IPS DF 4.7 (cell line): ENCODE data around the gene TMC6.
A peak's percentile ranks its signal among the peaks of the same experiment; 100 is the strongest.
"Not testable (repeated sequence)": the region's sequence is repeated elsewhere in the genome, so short reads cannot be mapped to it uniquely, and the experiment has no call there.

Experiments
- DNase-seq: peaks from one replicate; pipeline ENCODE4 v3.0.0-alpha.2; 2013; ENCODE audit warnings: low spot score; ENCODE audit errors: extremely low read depth

The TMC6 gene

DNA sequence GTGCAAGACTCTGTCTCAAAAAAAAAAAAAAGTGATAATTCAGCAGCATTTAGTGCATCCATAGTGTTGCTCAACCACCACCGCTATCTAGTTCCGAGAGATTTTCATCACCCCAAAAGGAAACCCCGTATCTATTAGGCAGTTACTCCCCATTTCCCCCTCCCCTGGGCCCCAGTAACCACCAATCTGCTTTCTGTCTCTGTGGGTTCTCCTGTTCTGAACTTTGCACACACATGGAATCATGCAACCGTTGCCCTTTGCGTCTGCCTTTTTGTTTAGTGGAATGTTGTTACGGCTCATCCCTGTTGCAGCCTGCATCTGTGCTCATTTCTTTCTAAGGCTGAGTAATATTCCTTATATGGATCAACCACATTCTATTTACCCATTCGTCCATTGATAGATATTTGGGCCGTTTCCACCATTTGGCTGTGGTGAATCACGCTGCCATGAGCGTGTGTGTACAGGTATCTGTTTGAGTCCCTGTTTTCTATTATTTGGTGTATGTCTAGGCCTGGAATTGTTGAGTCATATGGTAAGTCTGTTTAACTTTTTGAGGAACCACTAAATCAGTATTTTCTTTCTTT is 31.1 kb upstream of the TMC6 start:
- no peak for DNase-seq

DNA sequence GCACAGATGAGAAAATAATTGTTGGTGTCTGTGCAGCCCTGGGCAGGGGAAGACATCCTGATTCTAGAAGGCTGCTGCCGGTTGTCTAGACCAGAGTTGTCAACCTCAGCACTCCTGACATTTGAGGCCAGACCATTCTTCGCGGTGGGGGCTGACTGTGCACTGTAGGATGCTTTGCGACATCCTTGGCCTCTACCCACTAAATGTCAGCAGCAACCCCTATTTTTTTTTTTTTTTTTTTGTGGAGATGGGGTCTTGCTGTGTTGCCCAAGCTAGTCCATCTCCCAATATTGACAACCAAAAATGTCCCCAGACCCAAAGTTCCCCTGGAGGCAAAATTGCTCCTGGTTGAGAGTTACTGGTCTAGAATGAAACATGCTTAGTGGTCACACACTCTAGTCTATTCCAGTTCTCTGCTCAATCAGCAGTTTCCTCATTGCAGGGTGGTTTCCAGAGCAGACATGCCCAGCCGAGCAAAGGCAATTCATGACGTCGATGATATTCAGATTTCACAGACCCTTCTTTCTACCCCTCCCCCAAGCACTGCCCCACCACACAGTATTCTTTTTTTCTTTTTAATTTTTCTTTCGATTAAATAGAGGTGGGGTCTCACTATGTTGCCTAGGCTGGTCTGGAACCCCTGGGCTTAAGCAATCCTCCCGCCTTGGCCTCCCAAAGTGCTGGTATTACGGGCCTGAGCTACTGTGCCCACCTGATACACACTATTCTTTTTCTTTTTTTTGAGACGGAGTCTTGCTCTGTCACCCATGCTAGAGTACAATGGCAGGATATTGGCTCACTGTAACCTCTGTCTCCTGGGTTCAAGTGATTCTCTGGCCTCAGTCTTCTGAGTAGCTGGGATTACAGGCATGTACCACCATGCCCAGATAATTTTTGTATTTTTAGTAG is 26.6 kb upstream of the TMC6 start:
- no peak for DNase-seq

DNA sequence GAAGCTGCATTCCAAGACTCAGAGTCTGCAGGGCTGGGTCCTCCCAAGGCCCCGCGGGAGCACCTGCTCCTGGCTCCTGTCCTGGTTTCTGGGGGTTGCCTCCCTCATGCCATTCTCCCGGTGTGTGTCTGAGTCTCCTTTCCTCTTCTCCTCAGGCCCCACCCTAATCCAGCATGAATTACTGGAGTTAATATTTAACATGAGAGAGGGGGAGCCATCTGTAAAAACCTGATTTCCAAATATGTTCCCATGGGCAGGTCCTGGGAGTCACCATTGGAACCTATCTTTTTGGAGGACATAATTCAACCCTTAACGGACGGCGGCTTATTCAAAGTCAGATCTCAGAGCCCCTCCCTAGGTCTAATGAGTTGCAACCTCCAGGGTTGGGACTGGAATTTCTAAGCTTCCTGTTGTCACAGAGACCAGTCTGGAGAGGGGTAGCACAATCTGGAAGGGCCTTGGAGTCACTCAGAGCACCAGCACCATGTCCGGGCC is 23.0 kb upstream of the TMC6 start:
- DNase-seq, result no peak

DNA sequence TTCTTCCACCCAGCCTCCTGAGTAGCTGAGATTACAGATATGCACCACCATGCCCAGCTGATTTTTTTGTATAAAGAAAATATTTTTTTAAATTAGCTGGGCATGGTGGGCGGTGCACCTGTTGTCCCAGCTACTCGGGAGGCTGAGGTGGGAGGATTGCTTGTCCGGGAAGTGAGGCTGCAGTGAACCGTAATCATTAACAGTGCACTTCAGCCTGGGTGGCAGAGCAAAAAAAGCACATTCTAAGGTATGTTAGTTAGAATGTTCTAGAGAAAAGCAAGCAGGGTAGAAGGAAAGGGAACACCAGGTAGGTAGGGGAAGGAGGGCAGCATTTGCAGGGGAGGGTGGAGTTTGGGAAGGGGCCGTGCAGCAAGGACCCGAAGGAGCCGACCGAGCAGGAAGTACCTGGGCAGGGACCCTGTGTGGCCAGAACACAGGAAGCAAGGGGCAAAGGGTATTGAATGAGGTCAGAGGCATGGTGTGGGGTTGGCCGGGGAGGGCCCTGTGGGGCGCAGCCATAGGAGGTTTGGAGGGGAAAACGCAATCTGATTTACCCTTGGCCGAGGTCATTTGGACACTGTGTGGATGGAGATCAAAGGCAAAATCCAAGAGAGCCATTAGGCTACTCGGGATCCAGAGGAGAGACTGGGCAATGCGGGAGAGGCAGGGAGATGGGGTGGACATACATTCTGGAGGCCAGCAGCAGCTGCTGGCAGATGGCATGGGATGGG is 19.9 kb upstream of the TMC6 start:
- DNase-seq, result no peak

DNA sequence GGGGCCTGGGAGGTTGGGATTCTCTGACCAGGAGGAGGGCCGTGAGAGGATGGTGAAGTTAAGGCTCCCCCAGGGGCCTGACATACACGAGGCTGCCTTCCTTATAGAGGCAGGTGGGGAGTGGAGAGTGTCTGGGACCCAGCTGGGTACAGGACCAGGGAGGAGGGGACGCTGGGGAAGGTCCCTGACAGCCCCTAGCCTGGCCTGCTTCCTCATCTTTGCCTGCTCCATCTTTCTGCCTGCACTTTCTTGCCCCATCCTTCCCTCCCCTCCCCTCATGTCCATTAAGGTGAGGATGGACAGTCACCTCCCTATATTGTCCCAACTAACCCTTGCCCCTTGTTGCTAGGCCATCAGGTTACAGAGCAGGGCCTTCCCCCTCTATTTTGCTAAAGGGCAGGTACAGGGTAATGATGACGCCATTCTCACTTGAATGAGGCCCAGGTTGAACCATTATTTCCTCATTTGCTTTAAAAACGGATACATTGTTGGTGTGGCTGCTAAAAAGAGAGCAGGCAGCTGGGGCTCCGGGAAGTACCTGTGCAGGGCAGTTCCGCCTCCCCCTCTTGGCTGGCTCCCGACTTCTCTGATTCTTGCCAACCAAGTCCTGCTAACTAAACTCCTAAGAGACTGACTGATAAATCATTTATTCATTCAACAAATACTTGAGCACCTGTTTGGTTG is 18.9 kb upstream of the TMC6 start:
- no peak for DNase-seq

DNA sequence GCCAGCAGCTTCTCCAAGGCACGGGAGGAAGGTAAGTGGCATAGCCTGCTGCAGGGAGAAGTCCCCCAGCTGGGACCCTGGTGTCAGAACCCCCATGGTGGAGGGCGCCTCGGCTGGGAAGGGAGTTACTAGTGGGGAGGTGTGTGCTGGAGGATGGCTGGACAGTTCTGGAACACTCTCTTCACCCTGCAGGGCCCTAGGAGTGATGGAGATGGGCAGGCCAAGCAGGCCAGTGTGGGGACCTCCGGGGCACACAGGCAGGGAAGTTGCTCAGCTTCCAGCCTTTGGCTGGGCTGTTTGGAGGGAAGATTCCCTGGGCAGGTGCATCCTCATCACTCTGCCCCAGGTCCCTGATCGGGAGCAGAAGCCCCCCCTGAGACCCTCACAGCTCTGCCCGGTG is 18.3 kb upstream of the TMC6 start:
- no peak for DNase-seq

DNA sequence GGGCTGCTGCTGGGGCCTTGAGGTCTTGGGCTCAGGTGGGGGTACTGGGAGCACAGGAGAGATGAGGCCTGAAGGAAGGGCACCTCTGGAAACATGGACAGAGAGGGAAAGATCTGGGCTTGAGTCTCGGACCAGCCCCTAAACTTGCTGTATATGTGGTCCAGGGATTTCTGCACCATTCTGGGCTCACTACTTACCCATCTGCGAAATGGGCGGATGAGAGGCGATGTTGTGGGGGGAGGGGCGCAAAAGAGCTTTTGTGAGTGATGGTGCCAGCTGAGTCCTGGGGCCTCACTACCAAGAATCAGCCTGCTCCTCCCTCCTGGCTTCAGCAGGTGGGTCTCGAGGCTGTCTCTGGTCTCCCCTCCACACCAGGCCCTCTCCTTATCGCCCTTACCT is 17.9 kb upstream of the TMC6 start:
- no peak for DNase-seq

DNA sequence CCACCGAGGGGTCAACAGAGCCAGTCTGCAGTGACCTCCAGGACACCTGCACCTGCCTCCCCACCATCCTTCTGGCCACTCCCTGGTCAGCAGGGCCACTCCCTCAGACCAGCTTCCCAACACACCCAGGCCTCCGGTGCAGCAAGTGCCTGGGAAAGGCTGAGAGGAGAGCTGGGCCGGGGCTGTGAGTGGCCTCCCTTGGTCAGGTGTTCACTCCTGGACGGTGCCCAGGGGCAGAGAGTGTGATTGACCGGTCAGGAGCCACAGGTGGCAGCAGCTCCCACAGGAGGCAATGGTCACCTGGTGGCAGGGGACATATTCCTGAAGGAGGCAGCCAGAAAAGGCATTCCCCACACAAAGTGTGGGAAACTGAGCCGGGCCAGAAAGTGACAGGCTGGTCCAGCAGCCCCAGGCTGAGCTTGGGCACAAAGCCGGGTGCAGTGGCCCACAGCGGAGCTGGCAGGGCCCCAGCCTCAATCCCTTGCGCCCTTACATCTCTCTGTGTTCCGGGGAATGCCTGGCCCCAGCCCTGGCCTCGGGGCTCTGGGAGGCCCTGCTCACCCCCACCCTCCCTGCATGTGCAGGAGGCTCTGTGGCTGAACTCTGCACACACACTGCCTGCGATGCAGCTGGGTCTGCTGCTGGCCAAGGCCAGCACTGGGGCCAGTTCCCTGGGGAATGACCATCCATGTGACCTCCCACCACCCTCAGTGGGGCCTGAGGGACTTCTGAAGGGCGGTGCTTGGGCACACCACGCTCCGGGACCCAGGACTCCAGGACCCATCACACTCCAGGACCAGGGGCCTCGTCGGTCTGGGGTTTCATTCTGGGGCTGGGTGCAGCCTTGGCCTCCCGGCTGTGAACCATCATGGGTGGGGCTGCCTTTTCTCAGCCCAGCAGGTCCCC is 16.4 kb upstream of the TMC6 start:
- no peak for DNase-seq

DNA sequence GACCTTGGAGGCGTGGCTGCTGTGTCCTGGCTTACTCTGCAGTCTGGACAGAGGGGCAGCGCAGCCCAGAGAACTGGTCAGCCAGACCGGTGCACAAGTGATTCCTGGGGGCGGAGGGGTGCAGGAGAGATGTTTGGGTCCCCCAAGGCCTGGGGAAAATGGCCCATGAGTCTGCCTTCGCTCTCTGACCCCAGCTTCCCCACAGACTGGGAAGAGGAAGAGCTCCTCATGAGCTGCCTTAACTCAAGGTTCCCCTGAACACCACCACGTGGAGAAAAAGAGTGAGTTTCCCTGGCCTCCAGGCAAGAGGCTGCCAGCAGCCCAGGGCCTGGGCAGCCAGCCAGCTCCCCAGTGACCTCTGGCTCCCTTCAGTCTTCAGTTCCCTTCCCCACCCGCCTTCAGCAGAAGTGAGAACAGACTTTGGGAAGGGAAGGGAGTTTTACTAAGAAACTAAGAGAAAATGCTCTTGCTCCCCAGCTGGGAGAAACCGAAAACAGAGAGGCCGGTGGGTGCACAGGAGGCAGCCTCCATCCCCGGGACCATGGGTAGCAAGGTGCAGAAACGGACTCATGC is 15.7 kb upstream of the TMC6 start:
- no peak for DNase-seq

DNA sequence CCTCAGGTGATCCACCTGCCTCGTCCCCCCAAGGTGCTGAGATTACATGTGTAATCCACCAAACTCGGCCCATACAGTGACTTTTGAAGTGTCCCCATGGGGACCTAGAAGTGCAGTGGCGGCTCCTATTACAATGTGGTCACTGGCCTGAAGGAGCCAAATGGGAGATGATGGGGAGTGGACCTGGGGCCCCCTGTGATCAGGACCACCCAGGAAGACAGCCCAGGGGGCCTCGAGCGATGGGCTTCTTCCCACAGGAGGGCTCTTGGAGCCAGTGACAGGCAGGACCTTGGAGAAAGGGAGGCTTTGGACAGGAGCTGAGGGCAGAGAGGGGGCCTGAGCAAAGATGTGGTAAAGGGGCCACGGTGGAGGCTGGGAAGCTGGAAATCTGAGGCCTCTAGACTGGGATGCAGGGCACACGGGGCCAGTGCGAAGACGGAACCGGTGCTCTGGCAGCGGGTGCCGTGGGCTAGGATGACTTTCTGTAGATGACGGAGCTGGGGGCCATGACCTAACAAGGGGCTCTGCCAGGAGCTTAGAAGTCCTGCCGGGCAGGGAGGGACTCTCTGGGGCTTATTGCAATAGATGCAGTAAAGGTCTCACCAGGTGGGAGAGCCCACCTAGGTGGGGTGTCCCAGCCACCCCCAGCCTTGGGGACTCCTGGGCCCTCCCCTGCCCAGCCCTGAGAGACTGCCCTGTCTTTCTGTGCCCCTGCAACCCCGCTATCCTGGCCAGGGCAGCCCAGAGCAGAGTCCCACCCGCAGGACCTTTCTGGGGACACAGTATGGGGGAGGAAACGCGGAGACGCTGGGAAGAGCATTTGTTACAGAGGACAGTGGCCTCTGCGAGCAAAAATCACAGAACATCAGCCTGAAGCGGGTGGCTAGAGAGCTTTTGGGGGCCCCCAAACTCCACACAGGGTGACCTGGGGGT is 14.9 kb upstream of the TMC6 start:
- DNase-seq, result no peak

DNA sequence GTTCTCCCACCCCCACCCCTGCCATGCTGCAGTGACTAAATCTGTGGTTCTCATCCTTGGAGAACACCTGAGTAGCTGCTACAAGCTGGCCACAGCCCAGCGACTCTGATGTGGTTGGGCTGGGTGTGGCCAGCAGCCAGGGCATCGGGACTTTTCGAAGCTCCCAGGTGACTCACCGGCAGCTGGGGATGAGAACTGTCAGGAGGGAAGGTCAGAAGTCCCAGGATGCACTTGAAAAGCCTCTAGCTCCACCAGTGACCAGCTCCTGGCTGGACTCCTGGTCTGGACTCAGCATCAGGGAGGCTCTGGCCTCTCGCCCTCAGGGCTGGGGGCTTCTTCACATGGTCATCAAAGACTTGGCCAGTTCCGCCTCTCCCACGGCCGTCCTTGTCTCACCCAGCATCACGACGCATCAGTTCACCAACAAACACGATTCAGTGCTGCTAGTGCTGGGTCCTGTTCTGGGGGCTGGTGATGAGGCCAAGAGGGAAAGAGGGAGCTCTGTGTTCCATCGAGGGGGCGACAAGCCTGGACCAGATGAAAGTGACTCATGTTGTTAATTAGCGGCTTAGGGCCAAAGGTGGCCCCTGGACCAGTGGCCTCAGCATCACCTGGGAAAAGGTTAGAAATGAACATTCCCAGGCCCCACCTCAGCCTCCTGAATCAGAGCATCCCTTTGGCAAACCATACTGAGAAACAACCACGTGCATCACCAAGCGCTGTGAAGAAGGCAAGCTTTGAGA is 13.7 kb upstream of the TMC6 start:
- DNase-seq, result no peak

DNA sequence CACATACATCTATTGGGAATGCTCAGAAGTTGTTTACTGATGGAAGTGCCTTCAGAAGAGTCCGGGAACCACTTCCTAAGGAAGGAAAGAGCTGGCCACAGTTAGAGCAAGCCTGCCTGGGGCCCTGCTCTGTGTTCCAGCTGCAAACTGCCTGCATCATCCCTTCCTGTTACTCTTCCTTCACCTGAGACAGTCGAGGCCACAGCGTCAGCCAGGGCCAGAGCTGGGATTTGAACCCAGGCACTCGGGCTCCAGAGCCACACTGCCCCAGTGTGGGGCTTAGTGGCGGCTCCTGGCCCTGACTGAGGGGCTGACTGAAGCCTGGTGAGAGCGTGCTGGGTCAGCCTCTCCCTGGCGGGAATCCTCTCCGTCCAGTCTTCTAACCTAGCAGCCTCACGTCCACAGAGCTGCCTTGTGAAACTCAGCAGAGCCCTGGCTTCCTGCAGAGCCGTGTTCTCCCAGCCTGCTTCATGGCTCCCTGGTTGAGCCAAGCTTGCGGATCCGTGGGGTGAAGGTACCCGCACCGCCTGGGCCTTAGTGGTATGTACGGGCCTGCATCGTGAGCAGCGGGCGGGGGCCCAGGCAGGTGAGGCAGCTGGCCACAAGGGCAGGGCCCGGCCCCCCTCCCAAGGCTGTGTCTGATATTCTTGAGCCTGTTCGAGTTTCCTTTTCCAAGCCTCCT is 13.0 kb upstream of the TMC6 start:
- DNase-seq, result no peak

DNA sequence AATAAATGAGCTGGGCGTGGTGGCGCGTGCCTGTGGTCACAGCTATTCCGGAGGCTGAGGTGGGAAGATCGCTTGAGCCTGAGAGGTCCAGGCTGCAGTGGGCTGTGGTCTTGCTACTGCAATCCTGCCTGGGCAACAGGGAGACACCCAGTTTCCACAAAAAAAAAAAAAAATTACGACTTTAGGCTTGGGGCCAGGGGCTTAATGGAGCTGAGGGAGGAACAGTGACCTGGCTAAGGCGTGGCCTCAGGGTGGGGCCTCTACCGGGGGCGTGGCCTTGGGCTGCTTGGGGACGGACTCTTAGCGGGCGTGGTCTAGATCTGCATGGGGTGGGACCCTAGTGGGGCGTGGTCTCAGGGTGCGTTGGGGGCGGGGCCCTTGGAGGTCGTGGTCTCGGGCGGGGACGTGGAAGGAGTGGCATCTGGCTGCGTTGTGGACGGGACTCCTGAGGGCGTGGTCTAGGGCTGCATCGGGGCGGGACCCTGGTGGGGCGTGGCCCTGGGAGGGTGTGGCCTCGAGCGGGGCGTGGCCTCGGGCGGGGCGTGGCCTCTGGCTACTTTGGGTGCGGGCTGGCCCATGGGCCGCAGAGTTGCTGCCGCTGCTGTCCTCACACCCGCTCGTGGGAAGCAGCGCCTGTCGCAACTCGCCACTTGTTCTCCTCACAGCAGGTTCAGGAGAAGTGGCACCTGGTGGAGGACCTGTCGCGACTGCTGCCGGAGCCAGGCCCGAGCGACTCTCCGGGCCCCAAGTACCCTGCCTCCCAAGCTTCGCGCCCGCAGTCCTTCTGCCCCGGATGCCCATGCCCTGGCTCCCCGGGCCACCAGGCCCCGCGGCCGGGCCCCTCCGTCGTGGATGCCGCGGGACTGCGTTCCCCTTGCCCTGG is 11.9 kb upstream of the TMC6 start:
- DNase-seq, result peak; percentile 87

DNA sequence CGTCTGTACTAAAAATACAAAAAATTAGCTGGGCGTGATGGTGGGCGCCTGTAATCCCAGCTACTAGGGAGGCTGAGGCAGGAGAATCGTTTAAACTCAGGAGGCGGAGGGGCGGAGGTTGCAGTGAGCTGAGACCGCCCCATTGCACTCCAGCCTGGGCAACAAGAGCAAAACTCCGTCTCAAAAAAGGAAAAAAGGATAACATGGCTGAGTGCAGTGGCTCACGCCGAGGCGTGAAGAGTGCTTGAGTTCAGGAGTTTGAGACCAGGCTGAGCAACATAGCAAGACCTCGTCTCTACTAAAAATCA is 11.3 kb upstream of the TMC6 start:
- DNase-seq, result not testable (repeated sequence)

DNA sequence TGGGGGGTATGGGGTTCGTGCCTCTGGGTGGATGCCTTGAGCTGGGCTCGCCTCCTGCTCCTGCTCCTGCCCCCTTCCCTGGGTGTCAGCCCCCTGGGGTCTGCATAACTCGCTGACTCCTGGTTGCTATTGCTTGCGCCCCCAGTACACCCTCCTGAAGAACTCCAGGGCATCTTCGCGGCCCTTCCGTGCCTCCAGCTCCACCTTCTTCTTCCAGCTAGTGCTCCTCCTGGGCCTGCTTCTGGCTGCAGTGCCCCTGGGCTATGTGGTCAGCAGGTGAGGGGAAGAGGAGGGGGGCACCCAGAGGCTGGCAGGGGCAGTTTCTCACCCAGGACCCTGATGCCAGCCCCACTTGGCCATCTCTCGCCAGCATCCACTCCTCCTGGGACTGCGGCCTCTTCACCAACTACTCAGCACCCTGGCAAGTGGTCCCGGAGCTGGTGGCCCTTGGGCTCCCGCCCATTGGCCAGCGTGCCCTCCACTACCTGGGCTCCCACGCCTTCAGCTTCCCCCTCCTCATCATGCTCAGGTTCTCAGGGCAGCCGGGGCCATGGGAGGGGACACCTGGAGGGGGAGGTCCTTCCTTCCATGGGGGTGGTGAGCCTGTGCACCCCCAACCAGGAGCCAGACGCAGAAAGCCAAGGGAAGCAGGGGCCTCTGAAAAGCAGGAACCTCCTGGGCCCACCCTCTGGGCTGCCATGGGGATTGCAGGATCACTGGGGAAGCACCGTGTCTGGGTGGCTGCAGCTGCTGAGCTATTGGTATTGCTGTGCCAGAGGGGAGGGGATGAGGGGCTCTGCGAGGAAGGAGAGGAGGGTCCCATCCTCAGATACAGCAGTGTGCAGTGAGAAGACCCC is 9.9 kb upstream of the TMC6 start:
- DNase-seq, result no peak
